GM21381 (cell line): ENCODE results near the gene HIP1R.

Experiments used
- ATAC-seq: cut with Tn5 transposase; IDR thresholded peaks from one replicate; pipeline ENCODE4 v1.9.1; 2021; ENCODE audit warnings: mild to moderate bottlenecking, moderate library complexity; ENCODE audit not compliant: unreplicated experiment

The HIP1R gene

GRCh38 chr12:122834104-122834920, 945 bp upstream of the HIP1R start:
- no peak for ATAC-seq

- ATAC-seq = peak; percentile 42
Measured at GRCh38 chr12:122835750-122836026, 431 bp downstream of the HIP1R start.

GRCh38 chr12:122836027-122836921, 1.0 kb downstream of the HIP1R start:
- peak; percentile 35 for ATAC-seq

- no peak for ATAC-seq
Measured at GRCh38 chr12:122837306-122838265, 2.3 kb downstream of the HIP1R start.

GRCh38 chr12:122838841-122839240, 3.6 kb downstream of the HIP1R start:
- ATAC-seq = no peak

GRCh38 chr12:122839907-122840554, 4.8 kb downstream of the HIP1R start:
- ATAC-seq = no peak

- ATAC-seq = no peak
Measured at GRCh38 chr12:122840580-122841513, 5.6 kb downstream of the HIP1R start.

- ATAC-seq = no peak
Measured at GRCh38 chr12:122841544-122842321, 6.5 kb downstream of the HIP1R start.

GRCh38 chr12:122842505-122843405, 7.5 kb downstream of the HIP1R start:
- no peak for ATAC-seq

GRCh38 chr12:122843455-122843854, 8.2 kb downstream of the HIP1R start:
- no peak for ATAC-seq

- no peak for ATAC-seq
Measured at GRCh38 chr12:122844366-122844971, 9.2 kb downstream of the HIP1R start.

GRCh38 chr12:122845041-122845864, 10.0 kb downstream of the HIP1R start:
- ATAC-seq = no peak

- no peak for ATAC-seq
Measured at GRCh38 chr12:122845865-122846621, 10.8 kb downstream of the HIP1R start.

- ATAC-seq = no peak
Measured at GRCh38 chr12:122846622-122847515, 11.6 kb downstream of the HIP1R start.

GRCh38 chr12:122847516-122847836, 12.2 kb downstream of the HIP1R start:
- no peak for ATAC-seq
